ENCODE results near the gene SCUBE1. TPM values are rescaled to one million over a fixed set of nuclear protein-coding genes. Genes with fewer than 3 reads are reported as not detected.

The SCUBE1 gene
- total RNA-seq, 1 experiment from 2014 or later, result 3.9 TPM

GRCh38 chr22:43320943-43321900, 21.9 kb downstream of the SCUBE1 start:
- Histone ChIP-seq H3K27me3 (ENCODE audit: insufficient read depth, low read length) (0 out of 2 replicates have a peak, but pooled peaks cover 4% of the 10 kb centered on the region), H3K9ac (ENCODE audit: low read length) (no peak overlapping the region), H3K4me3 (replicated peaks in 1 of 2; ENCODE audit: low read depth in 1 of 2, low read length in 2 of 2) (no peak overlapping the region), H3K36me3 (ENCODE audit: control insufficient read depth in 1 of 2, insufficient read depth in 2 of 2, low read length in 2 of 2) (no peaks in the 10 kb centered on the region), H3K9me2 (ENCODE audit: insufficient read depth) (no peaks in the 10 kb centered on the region), H3K4me1 (ENCODE audit: control insufficient read depth in 1 of 2, insufficient read depth in 2 of 2, low read length in 2 of 2) (no peaks in the 10 kb centered on the region), H3K27ac (ENCODE audit: low read depth, low read length) (no peak overlapping the region), H3K79me2 (ENCODE audit: insufficient read depth, low read length) (no peaks in the 10 kb centered on the region), H4K20me1 (ENCODE audit: insufficient read depth) (no peaks in the 10 kb centered on the region), H3K9me3 (ENCODE audit: control insufficient read depth in 1 of 2, insufficient read depth in 1 of 2, low read depth in 1 of 2, low read length in 2 of 2) (no peaks in the 10 kb centered on the region), H2AFZ (ENCODE audit: low read depth, low read length, poor library complexity, severe bottlenecking) (no peak overlapping the region), H3K4me2 (ENCODE audit: low read length) (no peak overlapping the region)
- ChIA-PET CTCF (no interaction called here), RAD21 (ENCODE audit: low non-redundant PET in 1 of 2, low total read pairs in 2 of 2, uncharacterized antibody in 2 of 2, unreplicated experiment in 2 of 2) (no interaction called here), POLR2A (no interaction called here)
- intact Hi-C loops (cut with micrococcal nuclease), result no loop called here
- BruUV-seq (replicated peaks), result no TSS peak
- DNase-seq (ENCODE audit: low read depth, low spot score) (no peak), ATAC-seq (no peak)
- TF ChIP-seq RAD21 (IDR thresholded peaks at IDR 0.05; ENCODE audit: low read depth) (no peak), SRF (IDR thresholded peaks at IDR 0.05; ENCODE audit: low read depth) (no peak), SIN3A (IDR thresholded peaks at IDR 0.05; ENCODE audit: low read depth) (no peak), POLR2AphosphoS5 (IDR thresholded peaks at IDR 0.05; ENCODE audit: low read depth, low read length) (no peak), SP1 (IDR thresholded peaks at IDR 0.05; ENCODE audit: low read depth) (no peak), ZNF274 (IDR thresholded peaks at IDR 0.05; ENCODE audit: low read depth, low read length) (no peak), ELF1 (IDR thresholded peaks at IDR 0.05; ENCODE audit: borderline replicate concordance, low read depth) (no peak), JUND (IDR thresholded peaks at IDR 0.05) (no peak), EGR1 (IDR thresholded peaks at IDR 0.05; ENCODE audit: low read depth) (no peak)
- TF ChIP-seq, protein P1, sequence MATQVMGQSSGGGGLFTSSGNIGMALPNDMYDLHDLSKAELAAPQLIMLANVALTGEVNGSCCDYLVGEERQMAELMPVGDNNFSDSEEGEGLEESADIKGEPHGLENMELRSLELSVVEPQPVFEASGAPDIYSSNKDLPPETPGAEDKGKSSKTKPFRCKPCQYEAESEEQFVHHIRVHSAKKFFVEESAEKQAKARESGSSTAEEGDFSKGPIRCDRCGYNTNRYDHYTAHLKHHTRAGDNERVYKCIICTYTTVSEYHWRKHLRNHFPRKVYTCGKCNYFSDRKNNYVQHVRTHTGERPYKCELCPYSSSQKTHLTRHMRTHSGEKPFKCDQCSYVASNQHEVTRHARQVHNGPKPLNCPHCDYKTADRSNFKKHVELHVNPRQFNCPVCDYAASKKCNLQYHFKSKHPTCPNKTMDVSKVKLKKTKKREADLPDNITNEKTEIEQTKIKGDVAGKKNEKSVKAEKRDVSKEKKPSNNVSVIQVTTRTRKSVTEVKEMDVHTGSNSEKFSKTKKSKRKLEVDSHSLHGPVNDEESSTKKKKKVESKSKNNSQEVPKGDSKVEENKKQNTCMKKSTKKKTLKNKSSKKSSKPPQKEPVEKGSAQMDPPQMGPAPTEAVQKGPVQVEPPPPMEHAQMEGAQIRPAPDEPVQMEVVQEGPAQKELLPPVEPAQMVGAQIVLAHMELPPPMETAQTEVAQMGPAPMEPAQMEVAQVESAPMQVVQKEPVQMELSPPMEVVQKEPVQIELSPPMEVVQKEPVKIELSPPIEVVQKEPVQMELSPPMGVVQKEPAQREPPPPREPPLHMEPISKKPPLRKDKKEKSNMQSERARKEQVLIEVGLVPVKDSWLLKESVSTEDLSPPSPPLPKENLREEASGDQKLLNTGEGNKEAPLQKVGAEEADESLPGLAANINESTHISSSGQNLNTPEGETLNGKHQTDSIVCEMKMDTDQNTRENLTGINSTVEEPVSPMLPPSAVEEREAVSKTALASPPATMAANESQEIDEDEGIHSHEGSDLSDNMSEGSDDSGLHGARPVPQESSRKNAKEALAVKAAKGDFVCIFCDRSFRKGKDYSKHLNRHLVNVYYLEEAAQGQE (IDR thresholded peaks at IDR 0.05; ENCODE audit: low read depth), result no peak
- TF ChIP-seq, protein P2, sequence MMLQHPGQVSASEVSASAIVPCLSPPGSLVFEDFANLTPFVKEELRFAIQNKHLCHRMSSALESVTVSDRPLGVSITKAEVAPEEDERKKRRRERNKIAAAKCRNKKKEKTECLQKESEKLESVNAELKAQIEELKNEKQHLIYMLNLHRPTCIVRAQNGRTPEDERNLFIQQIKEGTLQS (IDR thresholded peaks at IDR 0.05), result no peak

Data from HCT116 (cell line).